Stomach (tissue), 4 donors: ENCODE measurements around the gene SEC23B.

Experiments used
- CTCF ChIP-seq, 7 experiments: fragments of 450-650 bp in 4 of 7; fragments of 200-600 bp in 3 of 7; sonication (generic) in 3 of 7; IDR thresholded peaks; one replicate each; pipeline ENCODE4 v1.5.1; 2016 to 2019; ENCODE audit warnings: antibody characterized with exemption in 7 of 7, control low read depth in 2 of 7, mild to moderate bottlenecking in 1 of 7
- POLR2AphosphoS5 ChIP-seq, 3 donors: sonication (generic); formaldehyde crosslinking; IDR thresholded peaks; one replicate each; pipeline ENCODE4 v1.6.1; 2016; ENCODE audit warnings: antibody characterized with exemption in 3 of 3

GRCh38 chr20:18543216-18543615 is 35.5 kb downstream of the SEC23B start:
- TF ChIP-seq CTCF (IDR thresholded peaks at IDR 0.05) (no peak), POLR2AphosphoS5 (IDR thresholded peaks at IDR 0.05) (no peak)
